GM21786 (cell line): ENCODE data around the gene PIK3C3.

ENCODE experiments used
- ATAC-seq: cut with Tn5 transposase; IDR thresholded peaks from one replicate; pipeline ENCODE4 v1.9.1; 2021; ENCODE audit not compliant: unreplicated experiment

Gene PIK3C3

GRCh38 chr18:41954827-41955613 lies at the start of gene PIK3C3:
Gene PIK3C3 (plus strand): TSS chr18:41955234. CDS start chr18:41955292, 58 bp downstream.
- peak; percentile 98 for ATAC-seq

GRCh38 chr18:41905786-41906527 lies 49.1 kb upstream of the PIK3C3 start:
- ATAC-seq, result no peak

GRCh38 chr18:41906528-41907146 lies 48.4 kb upstream of the PIK3C3 start:
- ATAC-seq, result peak; percentile 86

GRCh38 chr18:41917181-41917580 lies 37.9 kb upstream of the PIK3C3 start:
- ATAC-seq, result no peak

GRCh38 chr18:41921770-41922169 lies 33.3 kb upstream of the PIK3C3 start:
- ATAC-seq, result no peak

- no peak for ATAC-seq
Observed at GRCh38 chr18:41922176-41922575, 32.9 kb upstream of the PIK3C3 start.

GRCh38 chr18:41922841-41923240 lies 32.2 kb upstream of the PIK3C3 start:
- ATAC-seq, result no peak

- ATAC-seq, result no peak
Observed at GRCh38 chr18:41923446-41923845, 31.6 kb upstream of the PIK3C3 start.

- no peak for ATAC-seq
Observed at GRCh38 chr18:41928581-41928980, 26.5 kb upstream of the PIK3C3 start.

- no peak for ATAC-seq
Observed at GRCh38 chr18:41932899-41933298, 22.1 kb upstream of the PIK3C3 start.

- no peak for ATAC-seq
Observed at GRCh38 chr18:41933778-41934177, 21.3 kb upstream of the PIK3C3 start.

GRCh38 chr18:41936471-41937134 lies 18.4 kb upstream of the PIK3C3 start:
- ATAC-seq, result peak; percentile 74

- no peak for ATAC-seq
Observed at GRCh38 chr18:41938445-41938844, 16.6 kb upstream of the PIK3C3 start.

- no peak for ATAC-seq
Observed at GRCh38 chr18:41939326-41939725, 15.7 kb upstream of the PIK3C3 start.

- no peak for ATAC-seq
Observed at GRCh38 chr18:41940506-41941215, 14.4 kb upstream of the PIK3C3 start.

- no peak for ATAC-seq
Observed at GRCh38 chr18:41942254-41942653, 12.8 kb upstream of the PIK3C3 start.

- ATAC-seq, result no peak
Observed at GRCh38 chr18:41948544-41949110, 6.4 kb upstream of the PIK3C3 start.

GRCh38 chr18:41949206-41949920 lies 5.7 kb upstream of the PIK3C3 start:
- no peak for ATAC-seq

- ATAC-seq, result no peak
Observed at GRCh38 chr18:41955688-41956087, 654 bp downstream of the PIK3C3 start.

GRCh38 chr18:41959045-41959444 lies 4.0 kb downstream of the PIK3C3 start:
- no peak for ATAC-seq
